Measurements from ENCODE around the gene FAM241A. TPM values are rescaled to one million over a fixed set of nuclear protein-coding genes. Genes with fewer than 3 reads are reported as not detected.

Gene FAM241A
- total RNA-seq, 6 experiments from 2014 or later = 0.99 to 3.5 (median 2.1) TPM

GRCh38 chr4:112145790-112146501, 692 bp downstream of the FAM241A start:
- no peak for TF ChIP-seq POLR2A (IDR thresholded peaks at IDR 0.05)
- TF ChIP-seq CTCF (IDR thresholded peaks at IDR 0.05) = peak in 1 of 4 donors; percentile 33
- DNase-seq (peak; percentile 48 to 72 (median 64)), ATAC-seq (peak; percentile 56 to 62 (median 60))
- peak overlapping the region; percentile 64 to 81 (median 68) for H3K4me3 ChIP-seq
- H3K4me1 ChIP-seq = peaks cover 0 to 16% (median 7%) of the 10 kb centered on the region in 4 donors
- intact Hi-C loops (cut with DNase I) = no loop called here
- H3K27me3 ChIP-seq = no peaks in the 10 kb centered on the region
- H3K9me3 ChIP-seq = no peaks in the 10 kb centered on the region
- no peaks in the 10 kb centered on the region for H3K36me3 ChIP-seq
- peak overlapping the region; percentile 68 to 81 (median 73) for H3K27ac ChIP-seq
- WGBS (ENCODE audit: insufficient coverage, low coverage, low lambda C conversion rate, missing lambda C conversion rate) = under 1% methylated on average over 16 of the region's 53 CpGs

GRCh38 chr4:112146502-112146813, 1.2 kb downstream of the FAM241A start:
- TF ChIP-seq CTCF (IDR thresholded peaks at IDR 0.05) (no peak), POLR2A (IDR thresholded peaks at IDR 0.05) (no peak)
- 22% methylated on average over 2 of the region's 2 CpGs for WGBS (ENCODE audit: insufficient coverage, low coverage, low lambda C conversion rate, missing lambda C conversion rate)
- ATAC-seq (no peak), DNase-seq (no peak)
- H3K27me3 ChIP-seq = no peaks in the 10 kb centered on the region
- H3K4me1 ChIP-seq = peaks cover 0 to 11% (median 5%) of the 10 kb centered on the region in 4 donors
- H3K4me3 ChIP-seq = peak overlapping the region; percentile 64 to 81 (median 68)
- no peaks in the 10 kb centered on the region for H3K36me3 ChIP-seq
- peak overlapping the region; percentile 68 to 81 (median 73) for H3K27ac ChIP-seq
- H3K9me3 ChIP-seq = no peaks in the 10 kb centered on the region
- intact Hi-C loops (cut with DNase I) = no loop called here

GRCh38 chr4:112147697-112148096, 2.4 kb downstream of the FAM241A start:
- DNase-seq (no peak), ATAC-seq (no peak)
- no peak for TF ChIP-seq CTCF (IDR thresholded peaks at IDR 0.05)
- TF ChIP-seq POLR2A (IDR thresholded peaks at IDR 0.05) = no peak
- no peak overlapping the region for H3K4me3 ChIP-seq
- H3K27me3 ChIP-seq = no peaks in the 10 kb centered on the region
- H3K9me3 ChIP-seq = no peaks in the 10 kb centered on the region
- intact Hi-C loops (cut with DNase I) = no loop called here
- H3K27ac ChIP-seq = no peak overlapping the region
- peaks cover 0 to 7% (median 2%) of the 10 kb centered on the region in 4 donors for H3K4me1 ChIP-seq
- no peaks in the 10 kb centered on the region for H3K36me3 ChIP-seq
- 55% methylated on average over 5 of the region's 5 CpGs for whole genome bisulfite sequencing (ENCODE audit: insufficient coverage, low coverage, low lambda C conversion rate, missing lambda C conversion rate)

GRCh38 chr4:112150920-112151319, 5.7 kb downstream of the FAM241A start:
- peaks cover 0 to 12% (median 2%) of the 10 kb centered on the region in 4 donors for H3K4me1 ChIP-seq
- 86% methylated on average over 5 of the region's 5 CpGs for WGBS (ENCODE audit: insufficient coverage, low coverage, low lambda C conversion rate, missing lambda C conversion rate)
- H3K4me3 ChIP-seq = no peak overlapping the region
- no peak for TF ChIP-seq CTCF (IDR thresholded peaks at IDR 0.05)
- no peak overlapping the region for H3K27ac ChIP-seq
- no peaks in the 10 kb centered on the region for H3K36me3 ChIP-seq
- no peaks in the 10 kb centered on the region for H3K27me3 ChIP-seq
- DNase-seq = no peak
- H3K9me3 ChIP-seq = no peaks in the 10 kb centered on the region
- no peak for ATAC-seq
- intact Hi-C loops (cut with DNase I) = no loop called here

All from right lobe of liver (tissue), 6 donors.